Measurements from ENCODE around the gene EFNA4. TPM values are rescaled to one million over a fixed set of nuclear protein-coding genes. Genes with fewer than 3 reads are reported as not detected.

The EFNA4 gene
- total RNA-seq, 3 donors from 2014 or later, result 12.3 to 27.2 (median 26.4) TPM

GRCh38 chr1:155081472-155082300 is 18.1 kb downstream of the EFNA4 start:
- TF ChIP-seq CTCF (IDR thresholded peaks at IDR 0.05), result no peak
- no peak for ATAC-seq
- no peaks in the 10 kb centered on the region for H3K36me3 ChIP-seq (ENCODE audit: low read depth)
- no peaks in the 10 kb centered on the region for H3K9me3 ChIP-seq
- H3K4me1 ChIP-seq (ENCODE audit: low read depth), result peaks cover 67% of the 10 kb centered on the region
- DNase-seq, result peak; percentile 55 to 73 (median 58)
- intact Hi-C loops (cut with DNase I, micrococcal nuclease), result no loop called here
- no peak overlapping the region for H3K4me3 ChIP-seq

GRCh38 chr1:155082301-155083051 is 18.9 kb downstream of the EFNA4 start:
- no peaks in the 10 kb centered on the region for H3K9me3 ChIP-seq
- DNase-seq (peak; percentile 68 to 82 (median 78)), ATAC-seq (peak; percentile 10)
- H3K4me1 ChIP-seq (ENCODE audit: low read depth), result peaks cover 67% of the 10 kb centered on the region
- no peaks in the 10 kb centered on the region for H3K36me3 ChIP-seq (ENCODE audit: low read depth)
- TF ChIP-seq CTCF (IDR thresholded peaks at IDR 0.05), result no peak
- H3K4me3 ChIP-seq, result no peak overlapping the region
- intact Hi-C loops (cut with DNase I, micrococcal nuclease), result no loop called here

GRCh38 chr1:155083052-155083541 is 19.6 kb downstream of the EFNA4 start:
- intact Hi-C loops (cut with DNase I, micrococcal nuclease), result no loop called here
- Histone ChIP-seq H3K4me3 (no peak overlapping the region), H3K9me3 (no peaks in the 10 kb centered on the region), H3K4me1 (ENCODE audit: low read depth) (peaks cover 67% of the 10 kb centered on the region), H3K36me3 (ENCODE audit: low read depth) (no peaks in the 10 kb centered on the region)
- no peak for TF ChIP-seq CTCF (IDR thresholded peaks at IDR 0.05)
- DNase-seq (peak; percentile 80 to 85 (median 81)), ATAC-seq (peak; percentile 56)

GRCh38 chr1:155083865-155084721 is 20.6 kb downstream of the EFNA4 start:
- no peak overlapping the region for H3K4me3 ChIP-seq
- no peaks in the 10 kb centered on the region for H3K36me3 ChIP-seq (ENCODE audit: low read depth)
- no peak for TF ChIP-seq CTCF (IDR thresholded peaks at IDR 0.05)
- intact Hi-C loops (cut with DNase I, micrococcal nuclease), result no loop called here
- H3K9me3 ChIP-seq, result no peaks in the 10 kb centered on the region
- H3K4me1 ChIP-seq (ENCODE audit: low read depth), result peaks cover 63% of the 10 kb centered on the region
- ATAC-seq, result no peak
- peak; percentile 65 to 85 (median 71) for DNase-seq
